Glutamatergic neuron (in vitro differentiated cells): ENCODE data around the gene BTBD16. TPM values are rescaled to one million over a fixed set of nuclear protein-coding genes. Genes with fewer than 3 reads are reported as not detected.

Experiments used
- DNase-seq: peaks from one replicate; pipeline ENCODE4 v3.0.0; 2022
- H3K27ac Mint-ChIP-seq: one replicate; pipeline ENCODE4 v1.8.0; 2020; ENCODE audit warnings: mild to moderate bottlenecking, mixed read lengths, inconsistent platforms; ENCODE audit not compliant: unreplicated experiment
- H3K27me3 Mint-ChIP-seq: one replicate; pipeline ENCODE4 v1.8.0; 2020; ENCODE audit warnings: mild to moderate bottlenecking, moderate library complexity, mixed read lengths, inconsistent platforms; ENCODE audit not compliant: unreplicated experiment
- H3K36me3 Mint-ChIP-seq: one replicate; pipeline ENCODE4 v1.8.0; 2020; ENCODE audit warnings: mild to moderate bottlenecking, mixed read lengths, inconsistent platforms; ENCODE audit not compliant: unreplicated experiment
- H3K4me1 Mint-ChIP-seq: one replicate; pipeline ENCODE4 v1.8.0; 2020; ENCODE audit warnings: mild to moderate bottlenecking, low read depth, mixed read lengths, inconsistent platforms; ENCODE audit not compliant: unreplicated experiment
- H3K4me3 Mint-ChIP-seq: one replicate; pipeline ENCODE4 v1.8.0; 2020; ENCODE audit warnings: mild to moderate bottlenecking, mixed read lengths, inconsistent platforms; ENCODE audit not compliant: unreplicated experiment
- H3K9me3 Mint-ChIP-seq: one replicate; pipeline ENCODE4 v1.8.0; 2020; ENCODE audit warnings: mild to moderate bottlenecking, moderate library complexity, mixed read lengths, inconsistent platforms; ENCODE audit not compliant: unreplicated experiment
- total RNA-seq: library from RNA; stranded (reverse); fragmentation: NEBNext Ultra II Directional; extraction: Animal tissue kit (Norgen Biotek cat#: 25700); gene quantifications from one replicate; pipeline ENCODE4 v1.2.1, GENCODE V29; 2021; ENCODE audit not compliant: unreplicated experiment
- TF ChIP-seq, protein P1 (sequence below): fragments of 200-600 bp; sonication (generic); IDR thresholded peaks from one replicate; pipeline ENCODE4 v1.5.0; 2021; ENCODE audit not compliant: partially characterized antibody, unreplicated experiment

The BTBD16 gene
- total RNA-seq, 1 donor from 2014 or later: 0.98 TPM

DNA sequence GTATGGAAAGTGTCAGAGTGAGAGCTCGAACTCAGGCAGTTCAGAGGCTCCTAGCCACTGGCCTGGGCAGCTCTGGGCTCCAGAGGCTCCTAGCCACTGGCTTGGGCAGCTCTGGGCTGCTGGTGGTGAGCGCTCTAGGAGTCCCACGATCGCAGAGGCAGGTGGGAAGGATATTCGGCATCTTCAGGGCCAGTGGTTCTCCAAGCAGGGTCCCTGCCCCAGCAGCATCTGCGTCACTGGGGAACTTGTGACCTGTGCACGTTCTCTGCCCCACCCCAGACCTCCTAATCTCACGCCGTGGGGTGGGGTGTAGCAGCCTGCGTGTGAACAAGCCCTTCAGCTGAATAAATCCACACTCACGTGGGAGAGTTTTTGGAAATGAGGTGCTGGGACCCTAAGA, 25.2 kb upstream of the BTBD16 start:
- TF ChIP-seq, protein P1, sequence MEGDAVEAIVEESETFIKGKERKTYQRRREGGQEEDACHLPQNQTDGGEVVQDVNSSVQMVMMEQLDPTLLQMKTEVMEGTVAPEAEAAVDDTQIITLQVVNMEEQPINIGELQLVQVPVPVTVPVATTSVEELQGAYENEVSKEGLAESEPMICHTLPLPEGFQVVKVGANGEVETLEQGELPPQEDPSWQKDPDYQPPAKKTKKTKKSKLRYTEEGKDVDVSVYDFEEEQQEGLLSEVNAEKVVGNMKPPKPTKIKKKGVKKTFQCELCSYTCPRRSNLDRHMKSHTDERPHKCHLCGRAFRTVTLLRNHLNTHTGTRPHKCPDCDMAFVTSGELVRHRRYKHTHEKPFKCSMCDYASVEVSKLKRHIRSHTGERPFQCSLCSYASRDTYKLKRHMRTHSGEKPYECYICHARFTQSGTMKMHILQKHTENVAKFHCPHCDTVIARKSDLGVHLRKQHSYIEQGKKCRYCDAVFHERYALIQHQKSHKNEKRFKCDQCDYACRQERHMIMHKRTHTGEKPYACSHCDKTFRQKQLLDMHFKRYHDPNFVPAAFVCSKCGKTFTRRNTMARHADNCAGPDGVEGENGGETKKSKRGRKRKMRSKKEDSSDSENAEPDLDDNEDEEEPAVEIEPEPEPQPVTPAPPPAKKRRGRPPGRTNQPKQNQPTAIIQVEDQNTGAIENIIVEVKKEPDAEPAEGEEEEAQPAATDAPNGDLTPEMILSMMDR: no peak
- peak overlapping the region; percentile 60 for H3K27ac Mint-ChIP-seq

DNA sequence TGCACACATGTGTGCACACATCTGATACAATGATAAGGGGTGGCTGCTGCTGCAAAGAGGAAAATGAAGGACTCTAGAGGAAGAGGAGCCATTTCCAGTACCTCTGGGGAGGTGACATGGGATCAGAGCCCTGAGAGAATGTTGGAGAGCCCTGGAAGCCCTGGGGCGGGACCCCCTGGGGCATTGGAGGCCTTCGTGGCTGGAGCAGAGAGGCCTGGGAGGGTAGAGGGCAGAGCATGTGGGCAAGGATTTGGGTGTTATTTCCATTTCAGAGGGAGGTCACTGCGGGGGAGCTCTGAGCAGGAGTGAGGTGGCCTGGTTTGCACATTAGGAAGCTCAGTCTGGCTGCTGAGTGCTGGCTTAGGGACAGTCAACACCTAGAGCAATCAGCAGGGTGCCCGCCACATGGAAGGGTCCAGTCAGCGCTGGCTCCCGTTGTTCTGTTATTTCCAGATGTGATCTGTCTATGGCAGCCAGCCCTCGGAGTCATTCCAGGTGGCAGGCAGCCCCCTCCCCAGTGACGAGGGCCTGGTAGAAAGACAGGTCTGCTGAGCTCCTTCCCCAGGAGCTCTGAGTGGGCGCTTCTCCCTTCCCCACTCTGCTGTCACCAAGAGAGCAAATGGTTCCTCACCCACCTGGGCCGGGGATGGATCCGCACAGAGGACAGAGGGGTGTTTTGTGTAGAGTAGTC, 24.1 kb upstream of the BTBD16 start:
- H3K27me3 Mint-ChIP-seq: peaks cover 27% of the 10 kb centered on the region
- peaks cover 32% of the 10 kb centered on the region for H3K9me3 Mint-ChIP-seq
- H3K27ac Mint-ChIP-seq: peak overlapping the region; percentile 86
- DNase-seq: no peak
- H3K36me3 Mint-ChIP-seq: peaks cover 18% of the 10 kb centered on the region
- peaks cover 32% of the 10 kb centered on the region for H3K4me1 Mint-ChIP-seq
- H3K4me3 Mint-ChIP-seq: no peak overlapping the region
- TF ChIP-seq, protein P1: no peak

More for the DNA sequence above, 25.2 kb upstream of the BTBD16 start:
- DNase-seq: no peak
- Mint-ChIP-seq H3K4me3 (no peak overlapping the region), H3K36me3 (peaks cover 20% of the 10 kb centered on the region), H3K4me1 (peaks cover 32% of the 10 kb centered on the region), H3K27me3 (peaks cover 32% of the 10 kb centered on the region), H3K9me3 (peaks cover 36% of the 10 kb centered on the region)

DNA sequence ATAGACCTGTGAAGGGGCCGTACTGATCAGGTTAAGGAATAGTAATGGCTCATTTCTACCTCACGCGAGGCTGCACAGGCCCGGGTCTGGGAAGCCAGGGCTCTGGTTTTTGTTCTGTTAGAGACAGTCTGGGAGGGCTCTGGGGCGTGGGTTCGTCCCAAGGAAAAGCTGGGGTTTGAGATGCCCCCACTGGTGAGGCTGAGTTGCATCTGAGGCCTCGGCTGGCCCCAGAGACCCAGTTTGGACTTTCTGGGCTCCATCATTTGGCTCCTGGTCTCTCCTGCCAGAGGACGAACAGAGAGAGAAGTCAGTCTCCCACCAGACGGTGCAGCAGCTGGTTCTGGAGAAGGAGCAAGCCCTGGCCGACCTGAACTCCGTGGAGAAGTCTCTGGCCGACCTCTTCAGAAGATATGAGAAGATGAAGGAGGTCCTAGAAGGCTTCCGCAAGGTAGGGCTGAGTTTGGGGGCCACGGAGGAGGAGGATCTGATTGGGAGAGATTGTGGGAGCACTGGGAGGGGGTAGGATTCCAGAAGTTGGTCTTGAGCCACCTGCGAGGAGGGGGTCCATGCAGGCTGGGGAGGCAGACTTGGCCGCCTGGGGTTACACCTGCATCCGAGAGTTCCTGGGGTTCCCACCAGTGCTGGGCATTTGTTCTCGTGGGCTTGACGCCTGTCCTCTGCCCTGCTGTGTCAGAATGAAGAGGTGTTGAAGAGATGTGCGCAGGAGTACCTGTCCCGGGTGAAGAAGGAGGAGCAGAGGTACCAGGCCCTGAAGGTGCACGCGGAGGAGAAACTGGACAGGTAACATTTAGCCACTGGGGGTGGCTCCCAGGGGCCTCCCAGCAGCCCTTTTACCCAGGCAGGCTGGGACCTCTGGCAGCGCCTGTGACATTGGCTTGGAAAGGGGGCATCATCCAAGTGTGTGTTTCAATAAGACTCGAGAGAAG, 22.5 kb upstream of the BTBD16 start:
- no peak for DNase-seq
- Mint-ChIP-seq H3K9me3 (peaks cover 33% of the 10 kb centered on the region), H3K4me3 (no peak overlapping the region), H3K4me1 (peaks cover 32% of the 10 kb centered on the region), H3K36me3 (peaks cover 18% of the 10 kb centered on the region), H3K27me3 (peaks cover 27% of the 10 kb centered on the region), H3K27ac (peak overlapping the region; percentile 80)
- TF ChIP-seq, protein P1: no peak

DNA sequence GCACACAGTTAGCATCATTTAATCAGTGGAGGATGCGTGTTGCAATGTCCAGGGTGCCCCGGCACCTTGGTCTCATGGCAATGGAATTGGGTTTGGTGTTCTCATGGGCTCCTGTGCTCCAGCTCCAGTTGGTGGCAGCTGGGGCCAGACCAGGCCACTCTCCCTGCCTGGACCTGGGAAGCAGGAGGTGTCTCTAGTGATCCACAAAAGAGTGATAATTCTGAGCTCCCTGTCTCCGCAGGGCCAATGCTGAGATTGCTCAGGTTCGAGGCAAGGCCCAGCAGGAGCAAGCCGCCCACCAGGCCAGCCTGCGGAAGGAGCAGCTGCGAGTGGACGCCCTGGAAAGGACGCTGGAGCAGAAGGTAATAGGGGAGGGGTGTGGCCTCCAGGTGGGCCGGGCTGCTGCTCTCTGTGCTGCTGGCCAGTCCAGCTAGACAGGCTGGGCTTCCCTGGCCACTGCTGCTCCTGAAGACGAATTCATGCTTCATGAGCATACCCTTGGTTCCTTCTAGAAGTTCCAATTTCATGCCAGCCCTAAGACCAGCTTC, 21.7 kb upstream of the BTBD16 start:
- TF ChIP-seq, protein P1: no peak
- Mint-ChIP-seq H3K9me3 (peaks cover 30% of the 10 kb centered on the region), H3K4me1 (peaks cover 30% of the 10 kb centered on the region), H3K36me3 (peaks cover 18% of the 10 kb centered on the region), H3K27ac (no peak overlapping the region), H3K27me3 (peaks cover 27% of the 10 kb centered on the region), H3K4me3 (no peak overlapping the region)
- no peak for DNase-seq
